ENCODE measurements around the gene STARD8. TPM values are rescaled to one million over a fixed set of nuclear protein-coding genes. Genes with fewer than 3 reads are reported as not detected.

STARD8 gene
- total RNA-seq, 2 experiments from 2014 or later, result 0.07 to 0.11 TPM

DNA sequence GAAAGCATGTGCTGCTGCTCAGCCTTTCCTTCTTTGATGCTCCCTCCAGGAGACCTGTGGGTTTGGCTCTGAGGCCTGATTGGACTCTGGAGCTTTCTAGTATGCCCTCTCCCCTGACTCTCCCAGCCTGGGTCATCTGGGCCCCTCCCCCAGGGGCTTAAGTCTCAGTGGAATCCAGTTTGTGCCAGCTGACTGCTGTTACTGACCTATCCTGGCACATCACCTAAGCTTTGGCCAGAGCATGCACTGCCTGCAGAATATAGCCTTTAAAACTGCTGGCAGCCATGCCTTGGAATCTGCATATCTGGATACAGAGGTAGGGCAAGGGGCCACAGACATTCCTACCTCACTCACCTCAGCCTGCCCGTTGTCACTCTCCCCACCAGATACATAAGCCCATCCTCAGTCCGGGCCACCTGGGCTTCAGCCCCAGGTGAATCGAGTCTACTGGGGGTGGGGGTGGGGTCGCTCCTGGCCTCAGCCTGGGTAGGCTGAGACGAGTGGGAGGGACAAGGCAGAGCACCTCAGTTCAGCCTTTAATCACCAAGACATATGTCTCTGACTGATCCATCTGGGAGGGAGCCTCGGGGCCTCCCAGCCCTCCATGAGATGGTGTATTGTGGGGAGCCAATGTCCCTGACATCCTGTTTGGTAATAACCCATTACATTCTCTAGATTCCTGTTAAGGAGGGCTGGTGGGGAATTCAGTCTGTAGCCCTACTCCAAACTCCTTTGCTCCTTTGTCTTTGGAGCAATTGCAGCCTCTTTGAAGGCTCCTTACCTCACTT, 61.2 kb downstream of the STARD8 start:
- intact Hi-C loops (cut with DNase I, micrococcal nuclease), result loop anchor here in 1 of 2 experiments (10.0 kb wide), 1 partner anchor 514 kb away; no protein-coding TSS in a partner anchor
- CTCF ChIA-PET, result interaction anchor here (1.6 to 2.6 kb wide), 2 partner anchors 24 to 512 kb away, joined by 3 to 11 read pairs; no protein-coding TSS in a partner anchor
- H3K27ac Mint-ChIP-seq, result no peak overlapping the region
- POLR2A ChIA-PET, result no interaction called here
- ATAC-seq (no peak), DNase-seq (no peak)
- H3K27me3 Mint-ChIP-seq, result no peaks in the 10 kb centered on the region
- no peaks in the 10 kb centered on the region for H3K4me1 Mint-ChIP-seq
- no peaks in the 10 kb centered on the region for H3K9me3 Mint-ChIP-seq (ENCODE audit: low read depth)
- no peaks in the 10 kb centered on the region for H3K36me3 Mint-ChIP-seq (ENCODE audit: low read depth)
- no peak overlapping the region for H3K4me3 Mint-ChIP-seq

DNA sequence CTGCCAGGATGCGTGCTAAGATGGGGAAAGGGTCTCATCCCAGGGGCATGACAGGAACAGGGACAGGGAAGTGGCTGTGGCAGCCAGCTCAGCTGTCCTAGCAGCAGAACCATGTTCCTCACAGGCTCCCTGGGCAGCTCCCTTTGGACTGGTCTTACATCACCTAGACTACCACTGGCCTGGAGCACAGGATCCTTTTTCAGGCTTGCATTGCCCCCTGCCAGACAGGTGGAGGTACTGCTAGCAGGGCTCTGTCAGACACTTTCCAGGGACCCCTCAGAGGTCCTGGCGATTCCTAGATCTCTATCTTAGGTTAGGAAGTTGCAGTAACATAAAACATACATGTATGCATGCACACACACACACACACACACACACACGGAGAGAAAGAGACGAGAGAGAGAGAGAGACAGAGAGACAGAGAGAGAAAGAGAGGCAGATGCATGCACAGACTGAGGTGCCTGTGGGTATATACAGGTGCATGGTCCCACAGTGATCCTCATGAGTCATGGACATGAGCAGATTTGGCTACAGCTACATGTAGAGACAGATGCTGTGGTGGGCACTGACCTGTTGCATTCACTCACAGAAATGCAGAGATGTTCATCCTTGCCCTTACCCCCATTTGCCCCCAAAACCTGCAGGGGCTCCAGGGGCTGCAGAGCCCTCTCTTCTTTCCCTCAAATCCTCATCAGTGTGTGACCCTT, 63.6 kb downstream of the STARD8 start:
- no peak for ATAC-seq
- Mint-ChIP-seq H3K27ac (no peak overlapping the region), H3K4me1 (no peaks in the 10 kb centered on the region), H3K27me3 (no peaks in the 10 kb centered on the region), H3K4me3 (no peak overlapping the region), H3K9me3 (ENCODE audit: low read depth) (no peaks in the 10 kb centered on the region), H3K36me3 (ENCODE audit: low read depth) (no peaks in the 10 kb centered on the region)
- ChIA-PET POLR2A (no interaction called here), CTCF (interaction anchor here (0.7 to 2.6 kb wide), 5 partner anchors 24 to 516 kb away, joined by 3 to 11 read pairs (median 3); no protein-coding TSS in a partner anchor)
- intact Hi-C loops (cut with DNase I, micrococcal nuclease), result loop anchor here in 1 of 2 experiments (1.0 kb wide), 2 partner anchors 200 to 514 kb away; no protein-coding TSS in a partner anchor
- DNase-seq, result peak; percentile 48

DNA sequence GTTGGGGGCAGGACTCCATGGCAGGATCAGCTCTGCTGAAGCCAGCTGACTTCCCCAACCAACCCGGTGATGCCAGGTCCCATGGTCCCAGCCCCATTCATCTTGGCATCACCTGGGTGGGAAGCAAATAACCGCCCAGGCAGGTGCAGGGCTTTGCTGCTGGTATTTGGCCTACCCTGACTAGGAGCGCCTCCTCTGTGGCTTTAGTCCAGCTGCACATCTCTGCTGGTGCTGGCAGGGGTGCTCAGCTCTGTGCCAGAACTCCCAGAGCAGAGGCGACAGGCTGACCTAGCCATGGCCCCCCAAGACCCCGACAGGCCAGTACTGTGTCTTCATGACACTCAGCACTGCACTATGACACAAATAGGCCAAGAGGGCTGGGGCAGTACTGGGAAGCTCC, 64.4 kb downstream of the STARD8 start:
- Mint-ChIP-seq H3K9me3 (ENCODE audit: low read depth) (no peaks in the 10 kb centered on the region), H3K4me3 (no peak overlapping the region), H3K27ac (no peak overlapping the region), H3K27me3 (no peaks in the 10 kb centered on the region), H3K4me1 (no peaks in the 10 kb centered on the region), H3K36me3 (ENCODE audit: low read depth) (no peaks in the 10 kb centered on the region)
- DNase-seq (no peak), ATAC-seq (no peak)
- intact Hi-C loops (cut with DNase I, micrococcal nuclease), result loop anchor here in 1 of 2 experiments (1.0 kb wide), 2 partner anchors 201 to 515 kb away; no protein-coding TSS in a partner anchor
- ChIA-PET POLR2A (no interaction called here), CTCF (interaction anchor here (0.7 to 0.8 kb wide), 2 partner anchors 24 to 48 kb away, joined by 3 to 4 read pairs; no protein-coding TSS in a partner anchor)

DNA sequence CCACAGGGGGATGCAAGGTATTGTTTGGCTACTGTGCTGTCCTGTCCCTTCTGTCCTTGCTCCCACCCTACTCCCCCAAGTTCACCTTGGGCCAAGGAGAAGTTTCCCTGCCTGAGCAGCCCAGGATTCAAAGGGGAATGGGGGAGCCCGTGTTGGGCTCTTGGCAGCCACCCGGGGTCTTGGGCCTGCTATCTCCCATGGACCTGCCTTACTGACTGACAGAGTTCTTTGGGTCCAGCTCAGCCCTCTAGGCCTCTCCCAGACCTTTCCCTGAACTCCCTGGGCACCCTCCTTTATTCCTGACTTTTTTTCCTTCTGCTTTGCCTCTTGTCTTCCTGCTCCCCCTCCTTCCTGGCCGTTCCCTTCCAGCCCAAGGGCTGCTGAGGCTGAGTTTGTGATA, 67.4 kb downstream of the STARD8 start:
- CTCF ChIA-PET, result interaction anchor here (0.6 to 1.1 kb wide), 3 partner anchors 9 to 205 kb away, joined by 3 read pairs; no protein-coding TSS in a partner anchor
- H3K4me1 Mint-ChIP-seq, result no peaks in the 10 kb centered on the region

DNA sequence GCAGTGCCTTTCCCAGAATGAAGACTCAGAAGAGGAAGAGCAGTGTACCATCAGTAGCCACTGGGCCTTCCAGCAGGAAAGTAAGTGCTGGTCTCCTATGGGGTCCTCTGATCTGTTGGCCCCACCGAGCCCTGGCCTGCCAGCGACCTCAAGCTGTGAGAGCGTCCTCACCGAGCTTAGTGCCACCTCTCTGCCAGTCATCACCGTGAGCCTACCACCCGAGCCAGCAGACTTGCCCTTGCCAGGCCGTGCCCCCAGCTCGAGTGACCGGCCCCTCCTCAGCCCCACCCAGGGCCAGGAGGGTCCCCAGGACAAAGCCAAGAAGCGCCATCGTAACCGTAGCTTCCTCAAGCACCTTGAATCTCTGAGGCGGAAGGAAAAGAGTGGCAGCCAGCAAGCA, 69.7 kb downstream of the STARD8 start:
- no peak for ATAC-seq

More for the DNA sequence above, 67.4 kb downstream of the STARD8 start:
- Mint-ChIP-seq H3K9me3 (ENCODE audit: low read depth) (no peaks in the 10 kb centered on the region), H3K27me3 (no peaks in the 10 kb centered on the region), H3K4me3 (no peak overlapping the region), H3K36me3 (ENCODE audit: low read depth) (no peaks in the 10 kb centered on the region), H3K27ac (no peak overlapping the region)
- intact Hi-C loops (cut with DNase I, micrococcal nuclease), result no loop called here
- POLR2A ChIA-PET, result no interaction called here
- DNase-seq (no peak), ATAC-seq (no peak)

DNA sequence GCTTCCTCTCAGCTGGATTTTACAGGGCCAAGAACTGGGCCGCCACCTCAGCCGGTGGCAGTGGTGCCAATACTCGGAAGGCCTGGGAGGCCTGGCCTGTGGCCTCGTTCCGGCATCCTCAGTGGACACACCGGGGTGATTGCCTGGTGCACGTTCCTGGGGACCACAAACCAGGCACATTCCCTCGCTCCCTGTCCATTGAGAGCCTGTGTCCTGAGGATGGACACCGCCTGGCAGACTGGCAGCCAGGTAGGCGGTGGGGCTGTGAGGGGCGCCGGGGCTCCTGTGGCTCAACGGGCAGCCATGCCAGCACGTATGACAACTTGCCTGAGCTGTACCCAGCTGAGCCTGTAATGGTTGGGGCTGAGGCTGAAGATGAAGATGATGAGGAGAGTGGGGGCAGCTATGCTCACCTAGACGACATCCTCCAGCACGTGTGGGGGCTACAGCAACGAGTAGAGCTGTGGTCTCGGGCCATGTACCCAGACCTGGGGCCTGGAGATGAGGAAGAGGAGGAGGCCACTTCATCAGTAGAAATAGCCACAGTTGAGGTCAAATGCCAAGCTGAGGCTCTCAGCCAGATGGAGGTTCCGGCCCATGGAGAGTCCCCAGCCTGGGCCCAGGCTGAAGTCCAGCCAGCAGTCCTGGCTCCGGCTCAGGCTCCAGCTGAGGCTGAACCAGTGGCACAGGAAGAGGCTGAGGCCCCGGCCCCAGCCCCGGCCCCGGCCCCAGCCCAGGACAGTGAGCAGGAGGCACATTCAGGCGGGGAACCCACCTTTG, 70.4 kb downstream of the STARD8 start:
- CTCF ChIA-PET, result no interaction called here

More for the DNA sequence above, 69.7 kb downstream of the STARD8 start:
- no peak overlapping the region for H3K27ac Mint-ChIP-seq
- DNase-seq, result no peak
- H3K4me3 Mint-ChIP-seq, result no peak overlapping the region
- H3K27me3 Mint-ChIP-seq, result no peaks in the 10 kb centered on the region
- no peaks in the 10 kb centered on the region for H3K9me3 Mint-ChIP-seq (ENCODE audit: low read depth)
- no peaks in the 10 kb centered on the region for H3K36me3 Mint-ChIP-seq (ENCODE audit: low read depth)
- POLR2A ChIA-PET, result no interaction called here
- no peaks in the 10 kb centered on the region for H3K4me1 Mint-ChIP-seq
- intact Hi-C loops (cut with DNase I, micrococcal nuclease), result no loop called here
- CTCF ChIA-PET, result no interaction called here

DNA sequence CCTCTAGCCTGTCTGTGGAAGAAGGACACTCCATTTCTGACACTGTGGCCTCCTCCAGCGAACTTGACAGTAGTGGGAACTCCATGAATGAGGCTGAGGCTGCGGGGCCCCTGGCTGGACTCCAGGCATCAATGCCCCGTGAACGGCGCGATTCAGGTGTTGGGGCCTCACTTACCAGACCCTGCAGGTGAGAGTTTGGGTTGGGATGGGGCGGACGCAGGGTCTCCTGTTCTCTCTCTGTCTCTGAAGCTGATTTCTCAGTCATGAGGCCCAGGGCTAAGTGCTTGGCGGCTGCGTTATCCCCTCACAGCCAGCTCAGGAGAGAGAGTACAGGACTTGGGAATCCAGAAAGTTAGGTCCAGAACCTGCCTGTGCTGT, 71.0 kb downstream of the STARD8 start:
- ChIA-PET POLR2A (no interaction called here), CTCF (no interaction called here)
- no peak overlapping the region for H3K27ac Mint-ChIP-seq
- DNase-seq (no peak), ATAC-seq (no peak)
- no peaks in the 10 kb centered on the region for H3K27me3 Mint-ChIP-seq
- H3K36me3 Mint-ChIP-seq (ENCODE audit: low read depth), result no peaks in the 10 kb centered on the region
- H3K4me1 Mint-ChIP-seq, result no peaks in the 10 kb centered on the region
- H3K4me3 Mint-ChIP-seq, result no peak overlapping the region
- intact Hi-C loops (cut with DNase I, micrococcal nuclease), result no loop called here
- no peaks in the 10 kb centered on the region for H3K9me3 Mint-ChIP-seq (ENCODE audit: low read depth)

More for the DNA sequence above, 70.4 kb downstream of the STARD8 start:
- Mint-ChIP-seq H3K9me3 (ENCODE audit: low read depth) (no peaks in the 10 kb centered on the region), H3K4me1 (no peaks in the 10 kb centered on the region), H3K27ac (no peak overlapping the region), H3K27me3 (no peaks in the 10 kb centered on the region), H3K36me3 (ENCODE audit: low read depth) (no peaks in the 10 kb centered on the region), H3K4me3 (no peak overlapping the region)
- ATAC-seq (no peak), DNase-seq (no peak)
- intact Hi-C loops (cut with DNase I, micrococcal nuclease), result no loop called here
- POLR2A ChIA-PET, result no interaction called here

DNA sequence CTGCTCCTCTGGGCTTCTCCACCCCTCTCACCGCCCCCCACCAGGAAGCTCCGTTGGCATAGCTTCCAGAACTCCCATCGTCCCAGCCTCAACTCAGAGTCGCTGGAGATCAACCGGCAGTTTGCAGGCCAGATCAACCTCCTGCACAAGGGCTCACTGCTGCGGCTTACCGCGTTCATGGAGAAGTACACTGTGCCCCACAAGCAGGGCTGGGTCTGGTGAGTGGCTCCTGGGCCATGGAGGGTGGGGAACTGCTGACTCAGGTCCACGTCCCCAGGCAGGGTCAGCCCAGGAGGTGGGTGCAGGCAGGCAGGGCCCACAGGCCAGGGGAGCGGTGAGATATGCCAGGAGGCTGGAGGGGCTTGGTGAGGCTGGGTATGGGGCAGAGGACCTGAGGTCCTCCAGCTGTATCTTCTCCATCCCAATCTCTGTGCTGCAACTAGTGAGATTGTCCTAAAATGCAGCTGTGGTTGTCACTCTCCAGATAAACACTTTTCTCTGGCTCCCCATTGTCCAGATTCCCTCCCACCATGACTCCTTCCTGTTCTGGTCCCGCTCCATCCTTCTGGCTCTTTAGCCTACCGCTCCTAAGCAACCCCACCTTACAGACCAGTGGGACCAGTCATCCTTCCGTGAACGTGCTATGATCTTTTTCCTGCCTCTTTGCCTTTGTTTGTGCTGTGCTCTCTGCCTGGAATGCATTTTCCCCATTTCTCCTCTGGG, 71.9 kb downstream of the STARD8 start:
- no peaks in the 10 kb centered on the region for H3K36me3 Mint-ChIP-seq (ENCODE audit: low read depth)
- H3K9me3 Mint-ChIP-seq (ENCODE audit: low read depth), result no peaks in the 10 kb centered on the region
- ChIA-PET CTCF (no interaction called here), POLR2A (no interaction called here)
- DNase-seq (no peak), ATAC-seq (no peak)
- intact Hi-C loops (cut with DNase I, micrococcal nuclease), result no loop called here
- no peaks in the 10 kb centered on the region for H3K27me3 Mint-ChIP-seq
- no peaks in the 10 kb centered on the region for H3K4me1 Mint-ChIP-seq
- no peak overlapping the region for H3K27ac Mint-ChIP-seq
- no peak overlapping the region for H3K4me3 Mint-ChIP-seq

DNA sequence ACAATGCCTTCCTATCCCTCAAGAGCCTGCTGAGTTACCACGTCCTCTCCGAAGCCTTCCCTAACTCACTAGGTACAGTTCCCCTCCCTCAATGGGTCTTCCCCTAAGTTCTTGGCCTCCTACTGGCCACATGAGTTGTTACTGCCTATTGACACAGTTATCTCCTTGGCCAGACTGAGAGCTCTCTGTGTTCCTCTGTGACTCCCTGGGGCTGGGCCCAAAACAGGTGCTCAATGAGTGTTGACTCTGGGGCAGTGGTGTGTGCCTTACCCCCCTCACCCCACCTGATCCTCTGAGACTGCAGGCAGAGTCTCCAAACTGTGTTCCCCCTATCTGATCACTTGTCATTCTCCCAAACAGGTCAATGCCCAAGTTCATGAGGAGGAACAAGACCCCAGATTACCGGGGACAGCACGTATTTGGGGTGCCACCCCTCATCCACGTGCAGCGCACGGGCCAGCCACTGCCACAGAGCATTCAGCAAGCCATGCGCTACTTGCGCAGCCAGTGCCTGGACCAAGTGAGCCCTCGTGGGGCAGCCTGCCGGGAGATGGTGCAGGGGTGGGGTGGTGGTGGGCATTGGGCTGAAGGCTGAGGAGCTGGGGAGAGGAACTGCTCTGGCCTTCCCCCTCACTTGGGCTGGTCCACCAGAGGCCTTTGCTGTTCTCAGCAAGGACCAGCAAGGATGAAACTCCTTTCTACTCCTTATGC, 72.6 kb downstream of the STARD8 start:
- ATAC-seq (no peak), DNase-seq (no peak)
- Mint-ChIP-seq H3K27ac (no peak overlapping the region), H3K27me3 (no peaks in the 10 kb centered on the region), H3K36me3 (ENCODE audit: low read depth) (no peaks in the 10 kb centered on the region), H3K4me1 (no peaks in the 10 kb centered on the region), H3K4me3 (no peak overlapping the region), H3K9me3 (ENCODE audit: low read depth) (no peaks in the 10 kb centered on the region)
- ChIA-PET POLR2A (no interaction called here), CTCF (no interaction called here)
- intact Hi-C loops (cut with DNase I, micrococcal nuclease), result no loop called here

DNA sequence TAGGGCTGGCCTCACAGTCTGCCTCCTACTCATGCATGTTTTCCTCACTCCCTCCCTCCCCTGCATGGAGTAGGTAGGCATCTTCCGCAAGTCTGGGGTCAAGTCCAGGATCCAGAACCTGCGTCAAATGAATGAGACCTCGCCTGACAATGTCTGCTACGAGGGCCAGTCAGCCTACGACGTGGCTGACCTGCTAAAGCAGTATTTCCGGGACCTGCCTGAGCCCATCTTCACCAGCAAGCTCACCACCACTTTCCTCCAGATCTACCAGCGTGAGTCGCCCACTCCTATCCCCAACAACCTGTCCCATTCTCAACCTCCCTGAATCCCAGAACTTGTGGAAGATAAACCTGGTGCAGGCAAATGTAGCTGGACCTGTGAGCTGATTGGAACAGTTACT, 73.4 kb downstream of the STARD8 start:
- CTCF ChIA-PET, result no interaction called here
- Mint-ChIP-seq H3K27ac (no peak overlapping the region), H3K4me3 (no peak overlapping the region), H3K9me3 (ENCODE audit: low read depth) (no peaks in the 10 kb centered on the region), H3K27me3 (no peaks in the 10 kb centered on the region), H3K4me1 (no peaks in the 10 kb centered on the region), H3K36me3 (ENCODE audit: low read depth) (no peaks in the 10 kb centered on the region)
- intact Hi-C loops (cut with DNase I, micrococcal nuclease), result no loop called here
- ATAC-seq (no peak), DNase-seq (no peak)
- POLR2A ChIA-PET, result no interaction called here

DNA sequence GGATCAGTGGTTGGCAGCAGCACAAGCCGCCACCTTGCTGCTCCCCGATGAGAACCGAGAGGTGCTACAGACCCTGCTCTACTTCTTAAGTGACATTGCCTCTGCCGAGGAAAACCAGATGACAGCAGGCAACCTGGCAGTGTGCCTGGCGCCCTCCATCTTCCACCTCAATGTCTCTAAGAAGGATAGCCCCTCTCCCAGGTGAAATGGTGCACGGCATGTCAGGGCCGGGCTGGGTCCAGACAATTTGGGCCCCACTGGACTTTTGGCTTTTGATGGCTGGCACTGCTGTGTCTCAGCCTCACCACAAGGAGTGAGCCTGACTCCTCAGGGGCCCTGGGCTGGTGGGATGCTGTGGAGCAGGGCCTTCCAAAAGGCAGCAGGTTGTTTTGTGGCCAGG, 74.1 kb downstream of the STARD8 start:
- ChIA-PET POLR2A (no interaction called here), CTCF (no interaction called here)
- no peaks in the 10 kb centered on the region for H3K36me3 Mint-ChIP-seq (ENCODE audit: low read depth)
- no peaks in the 10 kb centered on the region for H3K9me3 Mint-ChIP-seq (ENCODE audit: low read depth)
- H3K4me1 Mint-ChIP-seq, result no peaks in the 10 kb centered on the region
- no peak overlapping the region for H3K4me3 Mint-ChIP-seq
- no peak overlapping the region for H3K27ac Mint-ChIP-seq
- ATAC-seq, result no peak
- no peak for DNase-seq
- no peaks in the 10 kb centered on the region for H3K27me3 Mint-ChIP-seq
- intact Hi-C loops (cut with DNase I, micrococcal nuclease), result no loop called here
